Right lobe of liver (tissue), 4 donors: ENCODE measurements around the gene OR56A3.

Source experiments
- POLR2A ChIP-seq: fragments of 450-650 bp; IDR thresholded peaks from one replicate; pipeline ENCODE4 v1.6.1; 2017; ENCODE audit warnings: antibody characterized with exemption, mild to moderate bottlenecking
- TF ChIP-seq, protein P1 (sequence below), 4 donors: fragments of 200-600 bp in 3 of 4; fragments of 450-650 bp in 1 of 4; IDR thresholded peaks; one replicate each; pipeline versions ENCODE4 v1.5.1 to v1.8.0; 2016 to 2022; ENCODE audit warnings: antibody characterized with exemption in 4 of 4, mild to moderate bottlenecking in 2 of 4
- donor health status: DM: no; HTN: no; CAD: no.
- donor health status: DM: no; HTN: no; CAD: no.
- donor health status: DM: no; HTN: yes; CAD: no.

DNA sequence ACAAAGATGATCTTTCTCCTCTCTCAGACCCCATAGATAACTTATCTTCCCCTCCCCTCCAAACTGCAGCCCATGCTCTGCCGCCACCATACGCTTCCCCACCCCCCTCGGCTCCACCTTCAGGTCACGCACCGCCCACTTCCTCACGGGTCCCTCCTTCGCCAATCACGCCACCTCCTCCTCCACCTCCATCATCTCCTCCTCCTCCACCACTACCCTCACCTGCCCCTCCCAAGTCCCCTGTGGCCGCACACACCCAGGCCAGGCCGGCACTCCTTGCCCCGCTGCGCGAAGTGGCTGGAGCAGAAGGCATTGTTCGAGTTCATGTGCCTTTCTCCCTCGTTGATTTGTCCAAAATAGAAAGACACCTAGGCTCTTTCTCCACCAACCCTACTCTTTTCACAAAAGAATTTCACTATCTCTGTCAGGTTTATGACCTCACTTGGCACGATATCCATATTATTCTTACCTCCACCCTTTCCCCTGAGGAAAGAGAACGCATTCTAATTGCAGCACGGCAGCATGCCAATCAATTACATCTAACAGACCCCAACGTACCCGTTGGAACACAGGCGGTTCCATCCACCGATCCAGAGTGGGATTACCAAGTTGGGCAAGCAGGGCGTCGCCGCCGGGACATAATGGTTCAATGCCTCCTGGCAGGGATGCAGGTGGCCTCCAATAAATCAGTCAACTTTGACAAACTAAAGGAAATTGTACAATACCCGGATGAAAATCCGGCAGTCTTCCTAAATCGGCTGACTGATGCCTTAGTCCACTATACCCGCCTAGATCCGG lies 12.3 kb upstream of the OR56A3 start:
- TF ChIP-seq, protein P1, sequence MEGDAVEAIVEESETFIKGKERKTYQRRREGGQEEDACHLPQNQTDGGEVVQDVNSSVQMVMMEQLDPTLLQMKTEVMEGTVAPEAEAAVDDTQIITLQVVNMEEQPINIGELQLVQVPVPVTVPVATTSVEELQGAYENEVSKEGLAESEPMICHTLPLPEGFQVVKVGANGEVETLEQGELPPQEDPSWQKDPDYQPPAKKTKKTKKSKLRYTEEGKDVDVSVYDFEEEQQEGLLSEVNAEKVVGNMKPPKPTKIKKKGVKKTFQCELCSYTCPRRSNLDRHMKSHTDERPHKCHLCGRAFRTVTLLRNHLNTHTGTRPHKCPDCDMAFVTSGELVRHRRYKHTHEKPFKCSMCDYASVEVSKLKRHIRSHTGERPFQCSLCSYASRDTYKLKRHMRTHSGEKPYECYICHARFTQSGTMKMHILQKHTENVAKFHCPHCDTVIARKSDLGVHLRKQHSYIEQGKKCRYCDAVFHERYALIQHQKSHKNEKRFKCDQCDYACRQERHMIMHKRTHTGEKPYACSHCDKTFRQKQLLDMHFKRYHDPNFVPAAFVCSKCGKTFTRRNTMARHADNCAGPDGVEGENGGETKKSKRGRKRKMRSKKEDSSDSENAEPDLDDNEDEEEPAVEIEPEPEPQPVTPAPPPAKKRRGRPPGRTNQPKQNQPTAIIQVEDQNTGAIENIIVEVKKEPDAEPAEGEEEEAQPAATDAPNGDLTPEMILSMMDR (IDR thresholded peaks at IDR 0.05): no peak
- TF ChIP-seq POLR2A: no peak
